Gastroesophageal sphincter (tissue), 4 donors: ENCODE results near the gene SRF. TPM values are rescaled to one million over a fixed set of nuclear protein-coding genes. Genes with fewer than 3 reads are reported as not detected.
A peak's percentile ranks its signal among the peaks of the same experiment; 100 is the strongest.

Experiments used
- ATAC-seq: fragments of 150-250 bp; one replicate; pipeline ENCODE4 v1.9.1; 2016; ENCODE audit warnings: mild to moderate bottlenecking, moderate library complexity
- H3K27ac ChIP-seq, 4 donors: fragments of 200-600 bp; sonication (generic) in 3 of 4; 1 replicate in 3 of 4; 2 replicates in 1 of 4; pipeline ENCODE4 v1.5.1; 2016 to 2019
- H3K27me3 ChIP-seq: fragments of 200-600 bp; sonication (generic); one replicate; pipeline ENCODE4 v1.5.1; 2019
- H3K36me3 ChIP-seq, 2 donors: fragments of 200-600 bp; sonication (generic); one replicate each; pipeline ENCODE4 v1.5.1; 2019; ENCODE audit warnings: control low read depth in 1 of 2
- H3K4me1 ChIP-seq, 3 donors: fragments of 200-600 bp; sonication (generic); 1 replicate in 2 of 3; 2 replicates in 1 of 3; pipeline ENCODE4 v1.5.1; 2016 to 2019; ENCODE audit warnings: control low read depth in 2 of 3
- H3K4me3 ChIP-seq, 2 donors: fragments of 200-600 bp; sonication (generic); one replicate each; pipeline ENCODE4 v1.5.1; 2019; ENCODE audit warnings: mild to moderate bottlenecking in 1 of 2, moderate library complexity in 1 of 2
- H3K9me3 ChIP-seq, 3 donors: fragments of 200-600 bp; sonication (generic); one replicate each; pipeline ENCODE4 v1.5.1; 2017 to 2019; ENCODE audit warnings: control low read depth in 2 of 3
- EP300 ChIP-seq: sonication (generic); formaldehyde crosslinking; IDR thresholded peaks from one replicate; pipeline ENCODE4 v1.6.1; 2017; ENCODE audit warnings: antibody characterized with exemption, mild to moderate bottlenecking
- POLR2A ChIP-seq, 2 donors: fragments of 450-650 bp; IDR thresholded peaks; one replicate each; pipeline ENCODE4 v1.6.1; 2017; ENCODE audit warnings: antibody characterized with exemption in 2 of 2, mild to moderate bottlenecking in 2 of 2, moderate library complexity in 1 of 2
- POLR2AphosphoS5 ChIP-seq: sonication (generic); formaldehyde crosslinking; IDR thresholded peaks from one replicate; pipeline ENCODE4 v1.6.1; 2017; ENCODE audit warnings: antibody characterized with exemption
- WGBS, 2 donors: methylation state at CpG; one replicate each; pipeline ENCODE4 v1.1.5; 2018; ENCODE audit warnings: low coverage in 1 of 2; 5-methylcytosine and 5-hydroxymethylcytosine counted together
- total RNA-seq, 4 donors: library from RNA; depleted of rRNA; stranded (reverse); fragments of >200 nt; gene quantifications; one replicate each; pipeline ENCODE4 v1.1.0, GENCODE V29; 2016
- TF ChIP-seq, protein P1 (sequence below), 4 experiments: fragments of 200-600 bp in 2 of 4; fragments of 450-650 bp in 2 of 4; sonication (generic) in 1 of 4; IDR thresholded peaks; one replicate each; pipeline ENCODE4 v1.5.1; 2017 to 2019; ENCODE audit warnings: antibody characterized with exemption in 4 of 4, mild to moderate bottlenecking in 2 of 4, moderate library complexity in 2 of 4

SRF gene
- total RNA-seq, 4 donors from 2014 or later = 92.6 to 192 (median 117) TPM

DNA sequence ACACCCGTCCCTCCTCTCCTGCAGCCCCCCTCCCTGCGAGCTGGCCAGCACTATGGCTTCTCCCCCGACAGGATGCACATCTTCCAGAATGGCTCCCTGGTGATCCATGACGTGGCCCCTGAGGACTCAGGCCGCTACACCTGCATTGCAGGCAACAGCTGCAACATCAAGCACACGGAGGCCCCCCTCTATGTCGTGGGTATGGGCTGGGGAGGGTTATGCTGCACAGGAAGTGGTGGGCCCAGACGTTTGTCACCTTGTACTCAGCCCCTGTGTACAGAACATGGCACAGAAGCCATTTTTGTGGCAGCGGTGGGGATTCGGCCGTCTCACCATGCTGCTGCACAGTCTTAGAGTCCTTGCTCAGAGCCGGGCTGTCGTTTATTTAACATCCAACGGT, 29.0 kb upstream of the SRF start:
- Histone ChIP-seq H3K9me3 (no peaks in the 10 kb centered on the region), H3K4me1 (peaks cover 0 to 16% (median 6%) of the 10 kb centered on the region in 3 donors), H3K27me3 (no peaks in the 10 kb centered on the region), H3K27ac (no peak overlapping the region), H3K36me3 (no peaks in the 10 kb centered on the region), H3K4me3 (no peak overlapping the region)
- 83% methylated on average over 1 of the region's 14 CpGs; no CpG with 5 or more reads in 1 of the 2 donors for WGBS, 2 donors
- no peak for ATAC-seq
- no peak for TF ChIP-seq EP300
- TF ChIP-seq POLR2AphosphoS5 = no peak
- no peak for TF ChIP-seq POLR2A (IDR thresholded peaks at IDR 0.05)
- TF ChIP-seq, protein P1, sequence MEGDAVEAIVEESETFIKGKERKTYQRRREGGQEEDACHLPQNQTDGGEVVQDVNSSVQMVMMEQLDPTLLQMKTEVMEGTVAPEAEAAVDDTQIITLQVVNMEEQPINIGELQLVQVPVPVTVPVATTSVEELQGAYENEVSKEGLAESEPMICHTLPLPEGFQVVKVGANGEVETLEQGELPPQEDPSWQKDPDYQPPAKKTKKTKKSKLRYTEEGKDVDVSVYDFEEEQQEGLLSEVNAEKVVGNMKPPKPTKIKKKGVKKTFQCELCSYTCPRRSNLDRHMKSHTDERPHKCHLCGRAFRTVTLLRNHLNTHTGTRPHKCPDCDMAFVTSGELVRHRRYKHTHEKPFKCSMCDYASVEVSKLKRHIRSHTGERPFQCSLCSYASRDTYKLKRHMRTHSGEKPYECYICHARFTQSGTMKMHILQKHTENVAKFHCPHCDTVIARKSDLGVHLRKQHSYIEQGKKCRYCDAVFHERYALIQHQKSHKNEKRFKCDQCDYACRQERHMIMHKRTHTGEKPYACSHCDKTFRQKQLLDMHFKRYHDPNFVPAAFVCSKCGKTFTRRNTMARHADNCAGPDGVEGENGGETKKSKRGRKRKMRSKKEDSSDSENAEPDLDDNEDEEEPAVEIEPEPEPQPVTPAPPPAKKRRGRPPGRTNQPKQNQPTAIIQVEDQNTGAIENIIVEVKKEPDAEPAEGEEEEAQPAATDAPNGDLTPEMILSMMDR (IDR thresholded peaks at IDR 0.05) = no peak

DNA sequence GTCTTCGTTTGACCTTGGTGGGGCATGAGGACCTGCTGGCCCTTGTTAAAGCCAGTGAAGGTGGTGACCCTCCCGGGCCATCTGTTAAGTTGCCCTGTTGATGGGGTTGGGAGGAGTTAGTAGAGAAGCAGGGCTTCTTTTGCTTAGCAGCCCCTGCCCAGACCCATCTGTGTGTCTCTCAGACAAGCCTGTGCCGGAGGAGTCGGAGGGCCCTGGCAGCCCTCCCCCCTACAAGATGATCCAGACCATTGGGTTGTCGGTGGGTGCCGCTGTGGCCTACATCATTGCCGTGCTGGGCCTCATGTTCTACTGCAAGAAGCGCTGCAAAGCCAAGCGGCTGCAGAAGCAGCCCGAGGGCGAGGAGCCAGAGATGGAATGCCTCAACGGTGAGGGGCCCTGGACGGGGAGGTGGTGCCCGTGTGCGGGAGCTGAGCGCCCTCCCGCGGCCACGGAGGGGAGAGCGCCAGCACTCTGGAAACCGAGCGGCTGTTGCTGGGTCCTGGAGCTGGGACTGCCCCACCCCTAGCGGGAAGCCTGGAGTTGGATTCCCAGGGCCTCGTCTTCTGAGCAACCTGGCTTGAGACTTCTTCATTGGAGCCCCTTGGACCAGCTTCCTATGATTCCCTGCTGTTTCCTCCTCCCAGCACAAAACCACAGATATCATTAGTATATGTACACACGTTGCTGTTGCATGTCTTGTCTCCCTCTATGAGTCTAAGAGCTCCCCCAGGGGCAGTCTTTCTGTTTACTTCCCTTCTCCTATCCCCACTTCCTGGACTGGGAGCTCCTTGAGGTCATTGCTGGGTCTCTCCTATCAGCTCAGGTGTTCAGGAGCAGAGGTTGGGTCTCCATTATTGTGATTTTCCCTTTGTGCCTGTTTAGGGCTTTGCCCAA, 27.6 kb upstream of the SRF start:
- Histone ChIP-seq H3K27me3 (no peaks in the 10 kb centered on the region), H3K4me3 (no peak overlapping the region)

DNA sequence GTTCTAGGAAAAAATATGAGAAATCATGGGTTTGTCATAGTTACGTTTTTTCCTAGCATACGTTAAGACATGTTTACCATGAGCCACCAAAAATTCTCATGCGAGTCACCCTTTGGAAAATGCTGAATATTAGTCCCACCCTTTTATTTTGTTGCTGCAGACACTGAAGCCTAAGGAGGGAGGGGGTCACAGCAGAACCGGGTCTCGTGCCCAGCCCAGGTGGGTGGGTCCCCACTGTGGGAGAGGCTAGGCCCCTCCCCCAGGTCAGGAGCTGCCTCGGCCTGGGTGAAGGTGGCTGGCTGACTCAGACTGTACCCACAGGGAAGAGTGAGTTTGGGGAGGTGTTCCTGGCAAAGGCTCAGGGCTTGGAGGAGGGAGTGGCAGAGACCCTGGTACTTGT, 26.2 kb upstream of the SRF start:
- Histone ChIP-seq H3K4me3 (no peak overlapping the region), H3K9me3 (no peaks in the 10 kb centered on the region), H3K4me1 (peaks cover 0 to 16% (median 6%) of the 10 kb centered on the region in 3 donors), H3K36me3 (no peaks in the 10 kb centered on the region), H3K27me3 (no peaks in the 10 kb centered on the region), H3K27ac (no peak overlapping the region)
- 73 to 93% methylated on average over 3 to 5 of the region's 6 CpGs for WGBS, 2 donors
- TF ChIP-seq POLR2A (IDR thresholded peaks at IDR 0.05) (no peak), EP300 (no peak)
- ATAC-seq = no peak

More for the DNA sequence above, 27.6 kb upstream of the SRF start:
- no peaks in the 10 kb centered on the region for H3K9me3 ChIP-seq
- peak overlapping the region in 3 of 4 donors; percentile 50 to 59 (median 52) for H3K27ac ChIP-seq
- peaks cover 0 to 16% (median 6%) of the 10 kb centered on the region in 3 donors for H3K4me1 ChIP-seq
- TF ChIP-seq, protein P1 (IDR thresholded peaks at IDR 0.05) = peak in 3 of 4 experiments; percentile 97 to 98 (median 97)
- peak; percentile 38 for TF ChIP-seq POLR2AphosphoS5
- no peak for TF ChIP-seq EP300
- TF ChIP-seq POLR2A (IDR thresholded peaks at IDR 0.05) = no peak
- ATAC-seq = peak; percentile 97
- H3K36me3 ChIP-seq = no peaks in the 10 kb centered on the region
- 0 to 11% methylated on average over 1 to 3 of the region's 25 CpGs for WGBS, 2 donors

DNA sequence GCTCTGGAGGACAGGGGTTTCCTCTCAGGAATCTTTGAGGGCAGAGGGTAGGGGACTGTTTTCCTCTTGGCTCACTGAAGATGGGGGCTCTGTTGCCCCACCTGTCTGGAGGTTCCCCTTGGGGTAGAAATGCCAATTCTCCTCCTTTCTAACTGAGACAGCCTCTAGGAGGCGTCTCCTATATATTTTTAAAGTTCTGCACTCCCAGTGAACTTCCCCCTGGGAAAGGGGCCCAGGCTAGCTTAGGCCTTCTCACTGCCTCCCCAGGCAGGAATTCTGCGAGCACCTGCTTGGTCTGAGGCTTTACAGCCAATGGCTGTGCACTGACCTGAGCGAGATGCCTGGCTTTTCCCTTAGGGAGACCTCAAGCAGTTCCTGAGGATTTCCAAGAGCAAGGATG, 24.8 kb upstream of the SRF start:
- 82% methylated on average over 1 of the region's 3 CpGs; no CpG with 5 or more reads in 1 of the 2 donors for WGBS, 2 donors
- Histone ChIP-seq H3K36me3 (no peaks in the 10 kb centered on the region), H3K4me3 (no peak overlapping the region), H3K9me3 (no peaks in the 10 kb centered on the region), H3K27ac (no peak overlapping the region), H3K4me1 (peaks cover 0 to 27% (median 6%) of the 10 kb centered on the region in 3 donors), H3K27me3 (no peaks in the 10 kb centered on the region)
- TF ChIP-seq POLR2A (IDR thresholded peaks at IDR 0.05) (no peak), POLR2AphosphoS5 (no peak), EP300 (no peak)
- TF ChIP-seq, protein P1 (IDR thresholded peaks at IDR 0.05) = no peak
- ATAC-seq = no peak

DNA sequence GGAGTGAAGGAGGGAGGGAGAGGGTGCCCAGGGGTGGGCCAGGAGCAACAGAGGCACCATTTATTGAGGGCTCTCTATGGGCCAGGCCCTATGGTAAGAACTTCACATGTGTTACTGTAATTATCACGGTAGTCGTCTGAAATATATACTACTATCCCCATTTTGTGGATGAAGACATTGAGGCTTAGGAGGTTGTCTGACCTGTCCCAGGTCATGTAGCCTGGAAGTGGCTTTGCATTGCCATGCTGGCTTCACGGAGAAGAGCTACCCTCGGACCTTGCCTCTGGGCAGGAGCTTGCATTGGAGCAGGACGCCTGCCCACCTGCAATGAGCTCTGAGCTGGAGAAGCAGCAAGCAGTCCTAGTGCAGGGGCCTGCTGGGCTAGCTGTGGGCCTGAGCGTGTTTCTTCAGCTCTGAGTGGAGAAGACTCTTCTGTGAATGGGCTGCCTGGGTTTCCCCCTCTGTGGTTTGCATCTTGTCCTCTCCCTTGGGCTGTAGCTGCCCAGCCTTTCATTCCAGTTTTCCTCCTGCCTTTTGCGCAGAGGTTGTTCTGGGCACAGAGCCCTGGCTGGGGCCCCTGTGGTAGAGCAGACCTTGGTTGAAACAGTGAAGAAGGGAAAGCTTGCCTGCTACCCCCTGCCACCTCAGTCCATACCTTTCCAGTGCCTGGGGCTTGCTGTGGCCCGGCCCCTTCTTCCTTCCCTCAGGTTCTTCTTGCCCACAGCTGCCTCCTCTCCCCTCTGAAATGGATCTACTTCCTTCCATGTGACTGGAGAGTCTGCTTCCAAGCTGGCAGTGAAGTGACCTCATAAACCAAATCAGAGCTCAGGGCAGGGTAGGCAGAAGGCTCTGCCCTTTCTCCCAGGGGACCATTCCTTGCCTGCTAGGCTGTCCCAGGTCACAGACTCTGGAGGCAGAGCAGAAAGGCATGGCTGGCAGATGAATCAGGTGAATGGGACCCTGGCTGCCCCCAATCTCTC, 24.1 kb upstream of the SRF start:
- Histone ChIP-seq H3K36me3 (no peaks in the 10 kb centered on the region), H3K4me1 (peaks cover 0 to 27% (median 6%) of the 10 kb centered on the region in 3 donors), H3K27me3 (no peaks in the 10 kb centered on the region), H3K9me3 (no peaks in the 10 kb centered on the region), H3K4me3 (no peak overlapping the region), H3K27ac (no peak overlapping the region)
- ATAC-seq = no peak
- no peak for TF ChIP-seq POLR2AphosphoS5
- TF ChIP-seq POLR2A (IDR thresholded peaks at IDR 0.05) = no peak
- TF ChIP-seq, protein P1 (IDR thresholded peaks at IDR 0.05) = no peak
- TF ChIP-seq EP300 = no peak
- 85% methylated on average over 4 of the region's 8 CpGs; no CpG with 5 or more reads in 1 of the 2 donors for WGBS, 2 donors
